Lung (tissue), 12 donors: ENCODE results near the gene AMBRA1. TPM values are rescaled to one million over a fixed set of nuclear protein-coding genes. Genes with fewer than 3 reads are reported as not detected.

Source experiments
- ATAC-seq: fragments of 200-7000 bp; cut with Tn5 transposase; one replicate; pipeline ENCODE4 v1.9.1; 2020; ENCODE audit warnings: moderate number of reproducible peaks; ENCODE audit not compliant: insufficient read depth, low FRiP score
- DNase-seq, 3 donors: peaks; one replicate each; pipeline ENCODE4 v3.0.0-alpha.2; 2013 to 2017
- H3K27ac ChIP-seq, 2 donors: one replicate each; pipeline ENCODE4 v1.5.1; 2013; ENCODE audit warnings: mild to moderate bottlenecking in 2 of 2, moderate library complexity in 2 of 2, control low read depth in 1 of 2, inconsistent platforms in 1 of 2, low read depth in 1 of 2, low read length in 1 of 2
- H3K27me3 ChIP-seq, 3 donors: one replicate each; pipeline ENCODE4 v1.5.1; 2013; ENCODE audit warnings: low read length in 2 of 3; ENCODE audit not compliant: control insufficient read depth in 3 of 3, insufficient read depth in 3 of 3
- H3K36me3 ChIP-seq, 4 donors: one replicate each; pipeline ENCODE4 v1.5.1; 2013; ENCODE audit warnings: low read length in 4 of 4, mild to moderate bottlenecking in 1 of 4, moderate library complexity in 1 of 4; ENCODE audit not compliant: control insufficient read depth in 4 of 4, insufficient read depth in 4 of 4
- H3K4me1 ChIP-seq, 5 donors: one replicate each; pipeline ENCODE4 v1.5.1; 2013; ENCODE audit warnings: low read length in 5 of 5, mild to moderate bottlenecking in 2 of 5, moderate library complexity in 1 of 5; ENCODE audit not compliant: control insufficient read depth in 5 of 5, insufficient read depth in 5 of 5
- H3K4me3 ChIP-seq: one replicate; pipeline ENCODE4 v1.5.1; 2013; ENCODE audit warnings: mild to moderate bottlenecking, control low read depth, moderate library complexity
- H3K9ac ChIP-seq, 2 donors: one replicate each; pipeline ENCODE4 v1.5.1; 2013; ENCODE audit warnings: low read length in 2 of 2, control low read depth in 1 of 2; ENCODE audit not compliant: insufficient read depth in 1 of 2
- H3K9me3 ChIP-seq, 4 donors: one replicate each; pipeline ENCODE4 v1.5.1; 2013; ENCODE audit warnings: low read length in 3 of 4, mild to moderate bottlenecking in 1 of 4, moderate library complexity in 1 of 4; ENCODE audit not compliant: control insufficient read depth in 4 of 4, insufficient read depth in 3 of 4
- WGBS, 2 donors: extraction: QIAGEN DNeasy Blood & Tissue Kit; methylation state at CpG; one replicate each; pipeline ENCODE4 v1.1.7; 2013; 5-methylcytosine and 5-hydroxymethylcytosine counted together
- polyA plus RNA-seq, 2 donors: library from polyadenylated mRNA; stranded (reverse); fragments of 200-250 nt; gene quantifications; one replicate each; pipeline ENCODE4 v1.2.1, GENCODE V29; 2013
- total RNA-seq, 2 donors: library from RNA; depleted of rRNA in 1 of 2; stranded (reverse); fragments of >200 nt in 1 of 2; gene quantifications; one replicate each; pipeline ENCODE4 v1.2.1, GENCODE V29; 2014 to 2021
- TF ChIP-seq, protein P1 (sequence below): IDR thresholded peaks from 2 replicates; pipeline ENCODE4 v1.5.1; 2012; ENCODE audit warnings: mild to moderate bottlenecking; ENCODE audit errors: control extremely low read depth, extremely low read depth
- donor health status: control.
- donor health status: control.
- donor health status: Bipolar disorder and iron deficiency.
- donor health status: healthy.
- donor health status: DM: yes; HTN: yes; CAD: no.

AMBRA1 gene
- total and polyA plus RNA-seq, 4 donors: 7.4 to 41.2 (median 23.7) TPM

DNA sequence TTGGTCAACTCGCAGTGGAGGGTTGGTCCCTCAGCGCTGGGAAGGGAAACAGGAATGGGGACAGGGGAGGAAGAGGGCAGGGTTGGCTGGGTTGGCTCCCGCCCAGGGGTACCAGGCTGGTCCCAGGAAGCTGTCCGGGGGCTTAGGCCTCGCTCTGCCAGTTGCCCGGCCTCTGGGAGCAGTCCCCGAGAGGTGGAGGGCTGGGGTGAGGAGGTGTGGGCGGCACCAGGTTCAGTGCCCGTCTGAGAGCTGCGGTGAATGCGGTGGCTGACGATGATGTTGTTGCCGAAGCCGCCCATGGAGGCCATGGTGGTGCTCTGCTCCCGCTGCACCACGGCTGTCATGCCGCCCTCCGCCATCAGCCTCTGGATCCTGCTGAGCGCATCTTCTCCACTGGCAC, 196.3 kb downstream of the AMBRA1 start:
- DNase-seq: no peak
- no peak overlapping the region for H3K9ac ChIP-seq

GRCh38 chr11:46393759-46394158, 200.1 kb downstream of the AMBRA1 start:
- no peak for ATAC-seq
- H3K27me3 ChIP-seq: peaks cover 0 to 26% (median 18%) of the 10 kb centered on the region in 3 donors

More for the DNA sequence above, 196.3 kb downstream of the AMBRA1 start:
- no peak overlapping the region for H3K27ac ChIP-seq
- WGBS, 2 donors: 97 to 98% methylated on average over 18 to 19 of the region's 19 CpGs
- H3K4me3 ChIP-seq: no peak overlapping the region
- peaks cover 6 to 33% (median 8%) of the 10 kb centered on the region in 4 donors for H3K36me3 ChIP-seq
- no peaks in the 10 kb centered on the region for H3K4me1 ChIP-seq
- ATAC-seq: no peak
- TF ChIP-seq, protein P1, sequence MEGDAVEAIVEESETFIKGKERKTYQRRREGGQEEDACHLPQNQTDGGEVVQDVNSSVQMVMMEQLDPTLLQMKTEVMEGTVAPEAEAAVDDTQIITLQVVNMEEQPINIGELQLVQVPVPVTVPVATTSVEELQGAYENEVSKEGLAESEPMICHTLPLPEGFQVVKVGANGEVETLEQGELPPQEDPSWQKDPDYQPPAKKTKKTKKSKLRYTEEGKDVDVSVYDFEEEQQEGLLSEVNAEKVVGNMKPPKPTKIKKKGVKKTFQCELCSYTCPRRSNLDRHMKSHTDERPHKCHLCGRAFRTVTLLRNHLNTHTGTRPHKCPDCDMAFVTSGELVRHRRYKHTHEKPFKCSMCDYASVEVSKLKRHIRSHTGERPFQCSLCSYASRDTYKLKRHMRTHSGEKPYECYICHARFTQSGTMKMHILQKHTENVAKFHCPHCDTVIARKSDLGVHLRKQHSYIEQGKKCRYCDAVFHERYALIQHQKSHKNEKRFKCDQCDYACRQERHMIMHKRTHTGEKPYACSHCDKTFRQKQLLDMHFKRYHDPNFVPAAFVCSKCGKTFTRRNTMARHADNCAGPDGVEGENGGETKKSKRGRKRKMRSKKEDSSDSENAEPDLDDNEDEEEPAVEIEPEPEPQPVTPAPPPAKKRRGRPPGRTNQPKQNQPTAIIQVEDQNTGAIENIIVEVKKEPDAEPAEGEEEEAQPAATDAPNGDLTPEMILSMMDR: no peak
- H3K9me3 ChIP-seq: no peaks in the 10 kb centered on the region
- H3K27me3 ChIP-seq: peaks cover 0 to 3% (median 0%) of the 10 kb centered on the region in 3 donors

DNA sequence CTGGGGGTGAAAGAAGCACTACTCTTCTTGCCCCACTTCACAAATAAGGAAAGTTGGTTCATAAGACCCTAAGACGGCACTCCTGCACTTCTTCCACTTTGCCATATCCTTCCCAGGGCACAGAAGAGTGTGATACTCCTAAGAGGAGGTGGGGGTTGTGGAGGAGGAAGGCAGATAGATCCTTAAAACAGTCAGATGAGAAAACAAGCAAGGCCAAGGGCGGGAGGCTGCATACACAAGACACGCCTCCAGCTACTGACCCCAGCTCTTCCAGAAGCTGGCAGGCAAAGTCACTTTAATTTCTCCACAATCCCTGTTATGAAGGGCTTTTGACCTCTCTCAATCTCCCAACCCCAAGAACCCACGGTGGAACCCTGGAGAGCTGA, 200.6 kb downstream of the AMBRA1 start:
- peaks cover 0 to 20% (median 9%) of the 10 kb centered on the region in 5 donors for H3K4me1 ChIP-seq
- WGBS, 2 donors: 69 to 74% methylated on average over 4 of the region's 4 CpGs
- no peak overlapping the region for H3K4me3 ChIP-seq
- peaks cover 0 to 32% (median 23%) of the 10 kb centered on the region in 3 donors for H3K27me3 ChIP-seq
- H3K36me3 ChIP-seq: peaks cover 6 to 23% (median 8%) of the 10 kb centered on the region in 4 donors
- H3K9me3 ChIP-seq: no peaks in the 10 kb centered on the region
- DNase-seq: no peak
- no peak for ATAC-seq
- no peak overlapping the region for H3K27ac ChIP-seq
- H3K9ac ChIP-seq: no peak overlapping the region
- TF ChIP-seq, protein P1: no peak

More at GRCh38 chr11:46393759-46394158, 200.1 kb downstream of the AMBRA1 start:
- no peak overlapping the region for H3K4me3 ChIP-seq
- no peak overlapping the region for H3K27ac ChIP-seq
- 84 to 88% methylated on average over 4 of the region's 4 CpGs for WGBS, 2 donors
- TF ChIP-seq, protein P1: no peak
- H3K36me3 ChIP-seq: peaks cover 6 to 23% (median 8%) of the 10 kb centered on the region in 4 donors
- H3K9me3 ChIP-seq: no peaks in the 10 kb centered on the region
- H3K9ac ChIP-seq: no peak overlapping the region
- peaks cover 0 to 18% (median 5%) of the 10 kb centered on the region in 5 donors for H3K4me1 ChIP-seq
- DNase-seq: no peak
